HG03039 (cell line): ENCODE measurements around the gene MAP3K9.

Experiments
- ATAC-seq: cut with Tn5 transposase; IDR thresholded peaks from one replicate; pipeline ENCODE4 v1.9.1; 2021; ENCODE audit warnings: mild to moderate bottlenecking, moderate library complexity; ENCODE audit not compliant: unreplicated experiment

The MAP3K9 gene

DNA sequence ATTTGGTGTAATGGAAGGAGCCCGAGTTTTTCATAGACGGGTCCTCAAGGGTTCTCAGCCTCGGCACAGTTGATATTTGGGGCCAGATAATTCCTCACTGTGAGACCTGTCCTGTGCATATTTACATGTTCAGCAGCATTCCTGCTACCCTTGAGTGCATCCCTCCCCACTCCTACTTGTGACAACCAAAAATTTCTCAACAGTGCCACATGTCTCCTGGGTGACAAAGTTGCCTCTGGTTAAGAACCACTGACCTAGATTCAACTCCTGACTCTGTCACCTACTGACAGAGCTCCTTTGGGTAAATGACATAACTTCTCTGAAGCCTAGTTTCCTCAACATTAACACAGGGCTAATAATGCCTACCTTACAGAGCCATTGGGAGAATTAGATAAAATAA lies 107.2 kb downstream of the MAP3K9 start:
- no peak for ATAC-seq

DNA sequence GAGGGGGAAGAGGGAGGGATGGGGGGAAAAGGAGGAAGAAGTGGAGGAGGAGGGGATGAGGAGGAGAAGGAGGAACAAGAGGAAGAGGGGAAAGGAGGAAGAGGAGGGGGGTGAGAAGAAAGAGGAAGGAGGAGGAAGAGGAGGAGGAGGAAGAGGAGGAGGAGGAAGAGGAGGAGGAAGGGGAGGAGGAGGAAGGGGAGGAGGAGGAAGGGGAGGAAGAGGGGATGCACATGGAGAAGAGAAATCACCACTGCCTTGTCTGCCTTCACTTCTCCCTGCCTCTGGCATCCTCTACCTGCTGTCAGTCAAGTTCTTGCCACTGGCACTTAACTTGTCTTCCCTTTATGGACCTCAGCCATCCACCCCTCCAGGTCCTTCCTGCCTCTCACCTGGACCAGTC lies 107.7 kb downstream of the MAP3K9 start:
- ATAC-seq: no peak

DNA sequence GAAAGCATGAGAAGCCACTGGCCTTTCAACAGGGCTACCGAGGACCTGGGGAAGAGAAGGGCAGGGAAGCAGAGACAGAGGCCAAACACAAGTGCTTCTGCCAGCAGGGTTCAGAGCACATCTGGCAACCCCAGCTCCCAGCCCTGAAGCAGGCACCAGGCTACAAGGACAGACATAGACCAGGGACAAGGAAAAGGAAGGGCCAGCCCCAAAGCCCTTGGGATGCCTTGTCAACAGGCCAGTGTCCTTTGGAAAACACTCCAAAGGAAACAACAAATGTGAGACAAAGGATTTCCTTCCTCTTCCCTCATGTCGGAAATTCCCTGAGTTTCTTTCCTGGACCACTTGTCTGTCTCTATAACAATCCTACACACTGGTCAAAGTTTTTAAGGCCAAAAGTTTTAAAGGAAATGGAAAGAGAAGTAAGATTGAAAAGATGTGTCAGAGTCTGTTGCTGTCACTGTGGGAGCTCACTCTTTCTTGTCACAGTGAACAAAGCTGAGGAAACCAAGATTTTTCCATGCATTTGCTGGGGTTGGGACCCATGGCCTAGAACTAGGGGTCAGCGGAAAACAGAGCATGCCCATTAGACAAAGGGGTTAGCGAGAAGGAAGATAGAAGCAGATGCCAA lies 108.2 kb downstream of the MAP3K9 start:
- no peak for ATAC-seq

DNA sequence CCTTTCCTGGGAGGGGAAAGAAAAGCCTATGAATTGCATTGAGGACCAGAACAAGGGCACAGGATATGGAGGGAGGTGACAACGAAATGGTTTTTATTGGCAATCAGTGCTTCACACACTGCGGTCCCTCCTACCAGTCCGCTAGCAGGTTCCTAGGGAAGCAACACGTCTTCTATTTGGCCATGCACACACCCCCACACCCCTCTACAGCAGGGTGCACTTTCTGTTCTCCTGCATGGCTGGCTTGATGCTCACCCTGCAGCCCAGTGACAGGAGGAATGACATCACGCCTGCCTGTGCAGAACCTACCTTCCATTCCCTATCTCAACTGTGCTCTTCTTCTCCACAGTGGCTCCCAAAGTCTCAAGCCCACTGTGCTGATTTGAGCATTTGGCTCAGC lies 109.7 kb downstream of the MAP3K9 start:
- ATAC-seq: no peak

DNA sequence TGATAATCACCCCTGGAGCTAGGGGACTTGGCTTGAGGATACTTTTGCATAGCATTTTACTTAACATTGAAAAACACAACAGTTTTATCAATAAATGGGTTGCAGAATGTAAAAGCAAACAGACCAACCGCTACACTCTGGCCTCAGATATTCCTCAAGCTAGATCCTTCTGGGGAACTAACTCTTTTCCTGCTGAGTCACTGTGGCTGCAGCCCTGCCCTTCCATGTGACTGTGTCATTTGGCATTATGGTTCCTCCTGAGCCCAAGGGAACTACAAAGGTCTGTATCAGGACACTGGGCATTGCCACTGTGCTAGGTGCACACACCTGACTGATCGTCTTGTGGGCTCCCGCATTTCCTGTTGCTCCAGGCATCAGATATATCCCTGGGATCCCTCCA lies 111.0 kb downstream of the MAP3K9 start:
- no peak for ATAC-seq

DNA sequence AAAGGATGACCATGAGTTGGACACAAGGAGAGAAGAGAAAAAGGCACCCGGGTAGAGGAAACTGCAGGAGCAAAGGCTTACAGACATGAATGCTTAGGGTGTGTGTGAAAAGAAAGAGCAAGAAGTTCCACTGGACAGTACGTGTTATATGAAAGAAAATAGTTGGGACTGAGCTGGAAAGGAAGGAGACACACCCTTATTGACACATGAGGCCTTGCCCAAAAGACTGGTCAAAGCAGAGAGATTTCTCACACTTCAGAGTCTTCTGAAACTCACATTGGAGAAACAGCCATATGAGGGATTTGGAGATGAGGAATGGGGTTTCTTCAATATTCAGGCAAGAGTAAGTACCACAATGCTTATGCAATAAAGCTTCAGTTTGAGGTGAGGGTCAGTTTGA lies 111.6 kb downstream of the MAP3K9 start:
- ATAC-seq: no peak

DNA sequence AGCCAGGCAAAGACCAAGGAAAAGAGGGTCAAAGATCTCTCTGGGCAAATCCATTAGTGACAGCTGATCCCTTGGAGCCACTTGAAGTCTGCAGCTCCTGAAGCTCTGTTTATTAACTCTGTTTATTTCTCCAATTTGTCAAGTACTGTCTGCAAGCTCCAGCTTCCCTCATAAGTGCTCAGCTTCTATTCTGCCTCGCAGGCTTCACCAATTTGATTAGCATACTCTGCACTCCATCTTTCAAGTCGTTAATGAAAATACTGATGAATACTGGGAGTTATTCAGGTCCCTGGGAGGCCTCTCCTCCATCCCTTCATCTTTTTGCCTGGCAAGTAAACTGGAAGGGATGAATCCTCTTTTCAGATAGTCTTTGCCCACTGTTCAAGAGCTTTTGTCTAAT lies 113.3 kb downstream of the MAP3K9 start:
- ATAC-seq: no peak

DNA sequence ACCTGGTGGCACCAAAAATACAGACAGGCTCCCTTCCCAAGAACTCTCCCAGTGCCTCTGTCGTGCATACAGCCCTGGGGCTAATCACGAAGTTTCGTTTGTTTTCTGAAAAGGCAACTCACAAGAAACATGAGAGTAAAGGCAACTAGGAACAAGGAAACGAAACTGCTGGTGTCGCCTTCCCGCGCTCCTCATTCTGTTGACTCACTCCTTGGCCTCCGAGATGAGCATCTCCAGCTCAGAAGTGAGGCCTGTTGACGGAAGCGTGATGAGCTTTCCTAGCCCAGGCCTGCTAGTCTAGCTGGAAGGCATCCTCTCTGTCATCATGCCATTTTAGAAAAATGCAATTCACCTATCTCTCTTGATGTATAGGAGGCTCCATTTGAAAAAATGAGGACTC lies 117.1 kb downstream of the MAP3K9 start:
- ATAC-seq: no peak

DNA sequence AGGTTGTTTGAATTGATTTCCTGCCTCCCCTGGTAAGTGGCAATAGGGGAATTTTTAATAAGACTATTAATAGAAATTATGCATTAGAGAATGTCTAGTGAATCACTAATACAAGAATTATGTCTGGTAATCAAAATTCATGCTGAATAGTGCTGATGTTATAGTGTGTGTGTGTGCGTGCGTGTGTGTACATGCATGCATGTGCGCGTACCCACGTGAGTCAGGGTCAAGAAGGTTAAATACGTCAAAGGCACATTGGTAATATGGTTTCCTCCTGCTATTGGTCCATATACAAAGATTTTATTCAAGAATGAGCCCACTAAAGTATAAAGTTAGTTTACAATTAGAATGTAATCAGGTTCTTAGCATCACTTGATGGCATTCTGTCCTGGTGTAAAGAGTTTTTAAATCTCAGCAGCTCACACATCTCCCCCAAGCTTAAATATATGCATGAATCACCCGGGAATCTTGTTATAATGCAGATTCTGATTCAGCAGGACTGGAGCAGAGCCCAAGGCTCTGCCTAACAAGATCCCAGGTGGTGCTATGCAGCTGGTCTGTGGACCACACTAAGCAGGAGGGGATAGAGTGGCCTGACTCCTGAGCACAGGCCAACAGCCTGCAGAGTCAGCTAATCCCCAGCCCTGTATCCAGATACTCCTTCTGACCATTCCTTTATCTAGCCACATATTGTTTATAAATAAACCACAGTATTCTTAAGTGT lies 123.7 kb downstream of the MAP3K9 start:
- ATAC-seq: no peak

DNA sequence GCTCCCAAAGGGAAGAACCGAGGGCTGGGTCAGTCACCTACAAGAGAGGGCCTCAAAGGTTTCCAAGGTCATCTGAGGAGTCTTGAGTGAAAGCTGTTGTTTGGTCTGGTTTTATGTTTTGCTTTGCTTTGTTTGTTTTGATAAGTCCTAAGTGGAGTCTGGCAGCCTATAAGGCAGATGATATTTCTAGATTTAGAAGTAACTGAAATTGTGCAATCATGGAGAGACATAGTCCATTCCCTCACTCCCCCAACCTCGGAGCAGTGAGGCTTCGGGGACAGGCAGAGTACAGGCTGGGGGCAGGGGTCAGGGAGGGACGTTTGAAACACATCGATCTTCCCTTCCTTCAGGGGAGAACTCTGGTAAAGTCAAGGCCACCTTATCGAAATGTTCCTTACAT lies 125.3 kb downstream of the MAP3K9 start:
- no peak for ATAC-seq

DNA sequence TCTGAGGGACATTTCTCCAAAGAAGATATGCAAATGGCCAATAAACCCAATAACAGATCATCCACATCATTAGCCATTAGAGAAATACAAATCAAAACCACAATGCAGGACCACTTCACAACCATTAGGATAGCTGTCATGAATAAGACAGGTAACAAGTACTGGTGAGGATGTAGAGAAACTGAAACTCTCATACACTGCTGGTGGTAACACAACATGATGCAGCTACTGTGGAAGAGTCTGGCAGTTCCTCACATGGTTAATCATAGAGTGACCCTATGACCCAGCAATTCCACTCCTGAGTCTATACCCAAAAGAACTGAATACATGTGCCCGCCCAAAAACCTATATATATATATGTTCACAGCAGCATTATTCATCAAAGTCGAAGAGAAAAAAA lies 128.6 kb downstream of the MAP3K9 start:
- no peak for ATAC-seq

DNA sequence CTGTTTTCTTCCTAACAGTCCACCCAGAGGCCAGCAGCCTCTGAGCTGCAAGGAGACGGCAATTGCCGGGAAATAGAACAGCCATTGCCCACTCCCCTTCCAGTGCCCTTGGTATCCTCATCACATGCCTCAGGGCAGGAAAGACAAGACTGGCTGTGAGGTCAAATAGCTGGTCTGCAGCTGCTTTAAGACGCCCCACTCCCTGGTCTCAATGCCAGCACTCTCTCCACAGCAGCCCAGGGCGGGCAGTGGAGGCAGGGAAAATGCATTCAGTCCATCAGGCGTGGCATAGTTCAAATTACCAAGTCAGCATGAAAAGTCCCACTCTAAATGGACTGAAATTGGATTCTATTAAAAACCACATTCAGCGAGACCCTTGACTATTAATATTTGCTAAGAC lies 132.0 kb downstream of the MAP3K9 start:
- no peak for ATAC-seq
